Right ventricle myocardium superior (tissue), 1 donor: ENCODE results near the gene OR51B5. TPM values are rescaled to one million over a fixed set of nuclear protein-coding genes. Genes with fewer than 3 reads are reported as not detected.
A peak's percentile ranks its signal among the peaks of the same experiment; 100 is the strongest.
"Not testable (repeated sequence)": the region's sequence is repeated elsewhere in the genome, so short reads cannot be mapped to it uniquely, and the experiment has no call there.

Experiments
- ATAC-seq: fragments of 200-7000 bp; cut with Tn5 transposase; one replicate; pipeline ENCODE4 v1.9.1; 2020; ENCODE audit warnings: mild to moderate bottlenecking; ENCODE audit not compliant: poor library complexity
- DNase-seq: peaks from one replicate; pipeline ENCODE4 v3.0.0-alpha.2; 2020
- intact Hi-C: fragments of 100-400 bp; cut with DNase I; formaldehyde crosslinking; loops from one replicate; pipeline ENCODE4 v1.11.2; 2022
- long read RNA-seq: library from polyadenylated mRNA; unstranded; transcript quantifications from one replicate; pipeline ENCODE4 v2.0.0, GENCODE V29; 2021
- total RNA-seq: library from RNA; stranded (reverse); fragmentation: NEBNext Ultra II Directional; extraction: Animal tissue kit (Norgen Biotek cat#: 25700); gene quantifications from one replicate; pipeline ENCODE4 v1.2.1, GENCODE V29; 2021
- donor health status: DM: no; HTN: yes; CAD: no; lungs with severe emphysema.

The OR51B5 gene, protein sequence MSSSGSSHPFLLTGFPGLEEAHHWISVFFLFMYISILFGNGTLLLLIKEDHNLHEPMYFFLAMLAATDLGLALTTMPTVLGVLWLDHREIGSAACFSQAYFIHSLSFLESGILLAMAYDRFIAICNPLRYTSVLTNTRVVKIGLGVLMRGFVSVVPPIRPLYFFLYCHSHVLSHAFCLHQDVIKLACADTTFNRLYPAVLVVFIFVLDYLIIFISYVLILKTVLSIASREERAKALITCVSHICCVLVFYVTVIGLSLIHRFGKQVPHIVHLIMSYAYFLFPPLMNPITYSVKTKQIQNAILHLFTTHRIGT
- total RNA-seq: not detected
- long read RNA-seq: 0 reads

DNA sequence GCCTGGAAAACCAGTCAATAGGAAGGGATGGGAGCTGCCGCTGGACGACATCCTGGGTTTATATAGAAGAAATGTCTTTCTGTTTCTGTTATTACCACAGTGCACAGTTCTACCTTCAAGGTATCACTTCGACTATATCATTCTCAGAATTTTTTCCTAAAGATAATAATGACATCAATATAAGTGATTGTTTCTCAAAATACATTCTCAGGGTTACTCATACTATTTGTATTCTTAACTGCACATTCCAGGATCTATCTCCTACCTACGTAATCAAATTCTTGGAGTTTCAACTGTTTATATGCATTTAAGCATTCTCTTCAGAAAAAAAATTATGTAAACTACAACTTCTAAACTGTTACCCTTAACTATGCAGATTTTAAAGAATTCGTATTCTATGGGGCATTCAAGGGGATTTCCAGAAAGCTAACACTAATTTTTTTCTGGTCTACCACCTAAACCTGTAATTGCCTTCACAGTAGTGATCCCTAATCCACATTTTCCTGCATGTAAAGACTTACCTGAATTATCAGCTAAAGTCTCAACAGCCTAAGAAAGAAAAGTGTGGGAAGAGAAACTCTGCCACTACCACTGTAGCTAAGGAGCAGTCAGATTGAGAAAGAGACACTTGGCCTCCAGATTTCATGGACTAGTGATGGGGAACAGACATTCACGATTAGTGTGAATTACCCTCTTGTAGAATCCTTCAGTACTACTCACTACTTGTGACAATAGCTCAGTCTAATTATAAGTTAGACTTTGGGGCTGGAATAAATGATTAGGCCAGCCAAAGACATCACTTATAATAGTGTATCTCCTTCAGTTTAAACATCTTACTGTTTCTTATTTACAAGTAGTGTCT is at the start of gene OR51B5:
OR51B5 (minus strand) TSS at position 51 of the 862 bp plus-strand sequence; CDS start at position 51, 0 bp downstream.
- ATAC-seq (no peak), DNase-seq (no peak)
- intact Hi-C loops: no loop called here

DNA sequence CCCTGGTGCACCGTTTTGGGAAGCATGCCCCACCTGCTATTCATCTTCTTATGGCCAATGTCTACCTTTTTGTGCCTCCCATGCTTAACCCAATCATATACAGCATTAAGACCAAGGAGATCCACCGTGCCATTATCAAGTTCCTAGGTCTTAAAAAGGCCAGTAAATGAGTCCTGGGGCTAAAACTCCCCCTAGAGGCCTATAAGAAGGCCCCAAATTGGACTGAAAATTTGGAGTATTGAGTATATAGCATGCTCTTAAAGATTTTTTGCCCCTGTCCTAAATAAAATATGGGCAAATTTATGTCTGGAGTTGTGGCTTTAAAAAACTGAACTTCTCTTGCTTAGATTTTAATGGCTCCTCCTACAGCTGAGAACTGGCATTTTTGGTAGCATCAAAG is 46.9 kb upstream of the OR51B5 start:
- ATAC-seq (no peak), DNase-seq (no peak)
- intact Hi-C loops: no loop called here

DNA sequence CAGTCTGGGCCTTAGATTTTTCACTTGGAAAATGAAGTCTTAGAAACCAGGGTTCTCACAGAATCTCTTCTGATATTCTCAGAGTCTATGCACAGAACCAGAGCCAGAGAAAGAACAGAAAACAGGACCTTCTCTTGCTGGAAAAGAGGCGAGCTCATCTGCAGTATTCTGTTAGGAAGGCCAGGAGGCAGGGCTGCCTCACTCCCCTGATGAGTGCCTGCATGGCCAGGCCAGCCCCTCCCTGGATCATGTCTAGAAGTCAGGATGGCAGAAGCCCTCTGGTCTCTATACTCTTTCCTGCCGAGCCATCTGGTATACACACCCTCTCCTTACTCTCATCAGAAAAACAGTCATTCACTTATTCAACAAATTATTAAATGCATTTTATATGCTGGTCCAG is 41.0 kb upstream of the OR51B5 start:
- intact Hi-C loops: loop anchor here (5.0 kb wide), 1 partner anchor 262 kb away; no protein-coding TSS in a partner anchor
- no peak for DNase-seq
- ATAC-seq: no peak

DNA sequence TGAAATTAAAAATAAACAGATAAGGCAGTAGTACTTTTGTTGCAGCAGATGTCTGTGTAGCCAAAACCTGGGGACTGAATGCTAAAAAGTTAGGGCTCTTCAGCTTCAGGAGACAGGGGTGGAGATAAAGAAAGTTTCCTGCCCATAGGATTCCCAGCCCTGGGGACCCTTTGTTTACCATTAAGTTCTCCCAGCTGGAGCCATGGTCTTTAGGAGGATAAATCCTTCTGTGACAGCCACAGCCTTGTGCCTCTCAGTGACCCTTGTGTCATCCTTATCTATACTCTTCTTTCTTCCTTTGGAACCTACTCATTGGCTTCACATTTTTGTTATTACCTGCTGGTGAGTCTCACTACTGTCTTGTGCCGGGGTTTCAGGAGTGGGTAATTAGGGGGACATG is 40.3 kb upstream of the OR51B5 start, which contains the start of gene OR51M1:
OR51M1 (plus strand) TSS at position 237 of the 400 bp plus-strand sequence. CDS start 5,587 bp downstream, outside the sequence.
- intact Hi-C loops: loop anchor here (5.0 kb wide), 1 partner anchor 261 kb away; no protein-coding TSS in a partner anchor

DNA sequence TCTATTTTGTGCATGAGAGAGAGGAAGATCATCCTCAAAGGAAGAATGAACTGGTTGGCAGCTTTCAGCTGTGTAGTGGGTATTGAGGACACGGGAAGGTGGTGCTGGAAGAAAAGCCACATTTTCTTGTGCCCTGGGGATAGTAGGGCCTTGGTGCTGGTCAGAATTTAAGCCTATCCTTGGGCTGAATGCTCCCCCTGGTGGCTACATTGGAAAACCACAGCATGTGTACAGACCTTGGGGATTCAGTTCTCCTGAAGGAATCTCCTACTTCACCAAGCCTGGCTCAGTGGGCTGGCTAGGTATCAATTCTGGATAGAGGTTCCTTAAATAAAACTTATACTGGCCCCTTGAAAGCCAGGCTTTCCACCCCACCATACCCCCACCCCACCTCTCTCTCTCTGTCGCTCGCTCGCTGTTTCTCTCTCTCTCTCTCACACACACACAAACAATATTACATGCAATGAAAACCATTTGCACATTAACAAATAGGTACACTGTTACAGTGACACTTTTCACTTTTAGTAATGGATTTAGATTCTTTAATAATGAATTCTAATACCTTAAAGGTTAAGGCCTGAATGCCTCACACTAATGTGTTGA is 37.5 kb upstream of the OR51B5 start:
- DNase-seq: no peak
- ATAC-seq: peak; percentile 83
- intact Hi-C loops: loop anchor here (2.0 to 5.0 kb wide), 2 partner anchors 176 to 259 kb away; no protein-coding TSS in a partner anchor

More for the DNA sequence above, 40.3 kb upstream of the OR51B5 start, which contains the start of gene OR51M1:
- DNase-seq (no peak), ATAC-seq (no peak)

DNA sequence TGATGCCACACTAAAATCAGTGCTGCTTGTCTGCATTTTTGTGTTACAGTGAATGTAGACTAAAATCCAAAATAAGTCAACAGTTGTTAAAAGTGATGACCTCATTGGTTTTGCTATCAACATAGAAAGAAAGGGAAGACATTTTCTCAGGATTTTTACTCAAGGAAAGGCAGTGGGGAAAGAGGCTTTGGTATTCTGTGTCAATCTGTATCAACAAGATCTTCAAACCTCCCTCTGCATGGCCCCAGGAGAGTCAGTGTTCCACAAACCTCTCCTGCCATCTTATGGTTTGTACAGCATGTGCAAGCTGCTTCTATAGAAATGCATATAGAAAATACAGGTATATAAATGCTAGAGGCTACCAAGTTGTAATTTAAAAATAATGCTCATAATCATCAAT is 26.5 kb upstream of the OR51B5 start:
- ATAC-seq (no peak), DNase-seq (no peak)
- intact Hi-C loops: no loop called here

DNA sequence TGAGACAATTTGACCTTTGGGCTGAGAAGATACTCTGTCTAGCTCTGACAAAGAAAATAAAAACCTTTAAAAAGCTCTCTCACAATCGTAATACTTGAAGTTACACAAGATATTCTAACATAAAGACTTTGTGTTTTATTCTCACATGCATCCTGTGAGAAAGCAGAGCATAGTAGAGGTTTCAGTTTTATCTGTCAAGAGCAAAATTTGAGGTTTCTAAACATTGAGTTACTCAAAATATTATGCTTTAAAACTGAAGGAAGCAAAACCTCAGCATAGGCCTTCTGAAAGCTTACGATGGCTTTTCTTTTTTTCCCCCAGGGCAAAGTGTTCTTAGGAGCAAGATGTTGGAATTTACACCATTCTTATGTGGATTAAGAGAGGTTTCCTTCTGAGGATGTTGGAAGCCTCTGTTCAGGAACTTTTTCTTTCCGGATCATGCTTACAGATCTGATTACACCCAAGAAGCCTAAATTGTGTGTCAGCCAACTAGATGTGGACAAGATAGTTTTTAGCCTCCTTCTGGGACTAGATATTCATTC is 25.2 kb upstream of the OR51B5 start:
- ATAC-seq: no peak
- no peak for DNase-seq
- intact Hi-C loops: no loop called here

DNA sequence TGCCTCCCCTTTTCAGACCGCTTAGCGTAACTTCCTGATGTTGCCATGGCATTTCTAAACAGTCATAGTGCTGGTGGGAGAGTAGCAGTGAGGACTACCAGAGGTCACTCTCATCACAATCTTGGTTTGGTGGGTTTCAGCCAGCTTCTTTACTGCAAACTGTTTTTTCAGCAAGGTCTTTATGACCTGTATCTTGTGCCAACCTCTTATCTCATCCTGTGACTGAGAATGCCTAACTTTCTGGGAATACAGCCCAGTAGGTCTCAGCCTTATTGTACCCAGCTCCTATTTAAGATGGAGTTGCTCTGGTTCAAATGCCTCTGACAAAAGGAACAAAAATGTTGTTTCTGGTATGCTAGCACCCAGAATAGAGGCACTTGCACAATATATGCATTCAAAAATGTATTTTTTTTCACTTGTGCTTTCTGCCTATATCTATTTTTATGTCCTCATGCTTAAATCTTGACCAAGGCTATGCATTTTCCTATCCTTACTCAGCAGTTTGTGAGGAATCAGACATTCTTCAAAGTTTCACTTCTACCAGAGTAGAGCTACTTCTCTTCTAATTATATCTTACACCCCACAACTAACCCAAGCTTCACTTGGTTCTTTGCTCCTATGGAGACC is 24.2 kb upstream of the OR51B5 start:
- intact Hi-C loops: no loop called here
- DNase-seq (no peak), ATAC-seq (peak; percentile 58)

DNA sequence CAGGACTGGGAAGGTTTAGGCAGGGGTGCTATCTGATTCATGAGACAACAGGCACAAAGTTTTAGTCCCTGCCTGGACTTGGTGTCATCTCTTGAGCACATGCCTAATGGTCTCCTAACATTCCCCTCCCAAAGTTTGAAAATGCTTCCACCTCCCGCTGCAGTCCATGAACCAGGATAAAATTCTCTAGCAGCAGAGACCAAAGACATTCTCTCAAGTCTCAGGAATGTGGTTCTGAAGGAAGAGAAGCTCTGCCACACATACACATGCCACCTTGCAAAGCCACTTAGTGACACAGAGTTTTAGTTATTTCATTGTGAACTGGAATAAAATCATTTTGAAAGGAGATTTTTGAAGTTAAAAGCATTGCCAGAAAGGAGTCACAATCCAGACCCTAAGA is 23.5 kb upstream of the OR51B5 start:
- ATAC-seq: no peak
- intact Hi-C loops: no loop called here

DNA sequence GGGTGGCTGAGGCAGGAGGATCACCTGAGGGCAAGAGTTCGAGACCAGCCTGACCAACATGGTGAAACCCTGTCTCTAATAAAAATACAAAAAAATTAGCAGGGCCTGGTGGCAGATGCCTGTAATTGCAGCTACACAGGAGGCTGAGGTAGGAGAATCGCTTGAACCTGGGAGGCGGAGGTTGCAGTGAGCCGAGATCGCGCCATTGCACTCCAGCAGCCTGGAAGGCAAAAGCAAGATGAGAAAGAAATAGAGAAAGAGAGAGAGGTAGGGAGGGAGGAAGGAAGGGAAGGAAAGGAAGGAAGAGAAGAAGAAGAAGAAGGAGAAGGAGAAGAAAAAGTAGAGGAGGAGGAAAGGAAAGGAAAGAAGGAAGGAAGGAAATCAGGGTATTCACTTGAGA is 23.0 kb upstream of the OR51B5 start:
- DNase-seq, intact Hi-C loops, ATAC-seq: not testable (repeated sequence)

More for the DNA sequence above, 23.5 kb upstream of the OR51B5 start:
- no peak for DNase-seq

DNA sequence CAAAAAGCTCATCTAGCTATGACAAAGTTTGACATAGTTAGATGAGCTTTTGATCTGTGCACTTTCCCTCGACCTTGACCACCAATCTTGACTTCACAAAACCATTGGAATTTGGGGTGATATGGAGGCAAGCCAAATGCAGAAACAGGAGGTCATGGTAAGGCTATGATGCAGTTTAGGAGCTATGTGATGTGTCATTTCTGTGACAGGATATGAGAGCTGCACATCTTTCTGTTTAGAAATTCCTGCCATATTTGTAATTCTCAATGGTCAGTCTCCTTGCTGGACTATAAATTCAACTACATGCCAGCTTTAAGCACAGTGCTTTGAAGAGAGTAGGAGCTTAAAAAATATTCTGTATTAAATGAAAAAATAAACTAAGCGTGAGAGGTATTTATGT is 20.9 kb upstream of the OR51B5 start:
- no peak for DNase-seq
- intact Hi-C loops: no loop called here
- ATAC-seq: no peak

DNA sequence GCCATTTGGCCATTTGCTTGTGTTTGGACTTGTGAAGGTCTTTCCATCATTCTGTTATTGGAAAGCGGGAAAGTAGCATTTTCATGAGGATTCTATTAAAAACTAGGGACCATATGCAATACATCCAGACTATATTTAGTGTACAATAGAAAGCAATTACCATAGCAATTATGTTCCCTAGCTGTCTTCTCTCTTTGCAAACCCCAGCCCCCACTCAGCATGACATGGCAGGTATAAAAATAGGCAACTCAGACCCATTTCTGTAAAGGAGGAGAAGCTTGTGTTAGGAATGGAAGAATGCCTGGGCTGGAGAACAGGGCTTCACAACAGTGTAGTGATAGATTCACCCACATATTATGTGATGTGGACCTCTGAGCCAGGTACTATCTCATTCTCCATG is 20.4 kb upstream of the OR51B5 start:
- intact Hi-C loops: no loop called here
- ATAC-seq: no peak
- DNase-seq: no peak

DNA sequence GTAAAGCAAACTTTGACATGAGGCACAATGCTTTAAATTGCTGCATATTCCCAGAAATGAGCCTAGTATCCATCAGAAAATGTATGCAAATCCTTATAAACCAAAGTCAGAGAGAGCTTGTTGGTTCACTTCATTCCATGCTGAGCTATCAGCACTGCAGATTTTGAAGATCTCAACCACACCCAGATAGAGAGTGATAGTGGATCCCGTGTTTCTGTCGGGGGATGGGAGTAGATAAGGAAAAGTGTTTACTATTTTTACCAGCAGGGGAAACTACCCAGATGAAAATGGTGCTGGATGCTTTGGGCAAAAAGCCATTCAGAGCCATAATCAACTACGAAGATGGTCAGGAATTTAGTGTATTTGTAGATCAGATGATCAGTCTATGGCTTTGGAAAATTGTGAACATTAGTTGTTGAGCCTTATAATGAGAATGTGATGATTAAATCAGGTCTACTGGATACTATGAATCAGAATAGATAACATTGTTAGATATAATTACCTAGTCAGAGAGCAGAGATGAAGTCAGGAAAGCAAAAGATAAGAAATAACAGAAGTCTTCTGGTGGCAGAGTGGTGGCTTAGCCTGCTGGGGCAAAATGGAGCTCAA is 18.8 kb upstream of the OR51B5 start:
- intact Hi-C loops: no loop called here
- DNase-seq (no peak), ATAC-seq (no peak)

DNA sequence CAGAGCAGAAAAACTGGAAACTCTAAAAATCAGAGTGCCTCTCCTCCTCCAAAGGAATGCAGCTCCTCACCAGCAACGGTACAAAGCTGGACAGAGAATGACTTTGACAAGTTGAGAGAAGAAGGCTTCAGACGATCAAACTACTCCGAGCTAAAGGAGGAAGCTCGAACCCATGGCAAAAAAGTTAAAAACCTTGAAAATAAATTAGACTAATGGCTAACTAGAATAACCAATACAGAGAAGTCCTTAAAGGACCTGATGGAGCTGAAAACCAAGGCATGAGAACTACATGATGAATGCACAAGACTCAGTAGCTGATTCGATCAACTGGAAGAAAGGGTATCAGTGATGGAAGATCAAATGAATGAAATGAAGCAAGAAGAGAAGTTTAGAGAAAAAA is 12.7 kb upstream of the OR51B5 start:
- ATAC-seq, intact Hi-C loops, DNase-seq: not testable (repeated sequence)

DNA sequence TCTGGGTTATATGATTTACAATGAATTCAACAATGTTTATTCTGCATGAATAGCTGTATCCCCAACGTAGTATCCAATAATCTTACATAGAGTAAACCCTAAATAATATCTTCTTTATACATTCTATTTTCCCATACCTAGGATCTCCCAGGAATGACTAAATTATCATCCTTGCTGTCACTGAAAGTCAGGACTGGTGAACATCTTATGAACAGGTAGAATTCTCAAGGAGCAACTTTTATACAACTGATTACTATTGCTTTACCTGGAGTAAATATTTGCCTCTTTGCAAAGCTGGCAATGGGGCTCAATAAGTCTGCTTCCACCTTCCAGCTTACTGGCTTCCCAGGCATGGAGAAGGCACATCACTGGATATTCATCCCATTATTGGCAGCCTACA is 7.9 kb upstream of the OR51B5 start, which contains the start of gene OR51B6:
OR51B6 (plus strand) TSS at position 301 of the 400 bp plus-strand sequence; CDS start at position 301, 0 bp downstream.
- intact Hi-C loops: no loop called here
- DNase-seq (no peak), ATAC-seq (no peak)

DNA sequence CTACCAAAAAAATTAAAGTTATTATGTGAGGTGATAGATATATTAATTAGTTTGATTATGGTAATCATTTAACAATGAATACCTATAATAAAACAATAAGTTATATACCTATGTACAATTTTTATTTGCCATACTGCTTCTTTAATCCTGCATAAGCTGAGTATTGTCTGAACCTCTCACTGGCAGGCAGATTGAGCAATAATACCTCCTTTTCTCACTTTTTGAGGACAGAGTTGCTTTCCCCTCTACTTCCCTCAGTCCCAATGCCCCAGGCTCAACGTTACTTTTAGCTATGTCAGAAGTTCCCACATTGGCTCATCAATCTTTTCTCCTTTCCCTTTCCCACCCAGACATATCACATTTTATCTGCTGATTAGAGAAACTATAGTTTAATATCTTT is 6.2 kb upstream of the OR51B5 start:
- intact Hi-C loops: no loop called here
- DNase-seq (no peak), ATAC-seq (no peak)

DNA sequence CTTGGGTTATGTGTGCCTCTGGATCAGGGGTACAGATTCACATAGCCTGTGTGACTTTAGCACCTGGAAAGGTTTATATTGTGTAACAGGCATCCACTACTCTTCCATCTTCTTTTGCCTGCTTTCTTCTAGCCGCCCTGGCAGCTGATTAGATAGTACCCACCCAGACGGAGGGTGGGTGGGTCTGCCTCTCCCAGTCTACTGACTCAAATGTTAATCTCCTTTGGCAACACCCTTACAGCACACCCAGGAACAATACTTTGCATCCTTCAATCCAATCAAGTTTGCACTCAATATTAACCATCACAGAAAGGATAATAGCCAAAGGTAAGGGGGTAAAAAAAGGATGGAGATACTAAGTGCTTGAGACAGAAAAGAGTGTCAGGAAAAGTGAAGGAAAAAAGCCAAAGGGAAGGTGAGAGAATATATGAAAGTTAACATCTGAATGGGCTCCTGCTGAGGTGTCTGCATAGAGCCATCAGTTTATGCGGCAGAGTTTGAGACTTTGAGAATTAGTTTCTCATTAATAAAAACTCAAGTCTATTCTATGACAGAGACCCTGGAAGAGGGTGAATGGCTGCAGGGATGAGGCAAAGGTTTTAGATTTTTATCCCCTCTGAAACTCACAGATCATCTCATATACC is 5.3 kb upstream of the OR51B5 start:
- no peak for DNase-seq
- intact Hi-C loops: no loop called here
- no peak for ATAC-seq
